HL-60 (cell line): ENCODE measurements around the gene TBL3.

ENCODE experiments used
- DNase-seq, 2 experiments: peaks; one replicate each; pipeline ENCODE4 v3.0.0-alpha.2; 2010 to 2020; ENCODE audit warnings: low read depth in 1 of 2, low spot score in 1 of 2
- H3K27ac ChIP-seq: fragments of 250-450 bp; sonication (Bioruptor Pico); replicated peaks from 2 replicates; pipeline ENCODE4 v1.5.1; 2020; ENCODE audit warnings: mild to moderate bottlenecking, moderate library complexity
- H3K27me3 ChIP-seq: fragments of 250-450 bp; sonication (Bioruptor Pico); 2 replicates; pipeline ENCODE4 v1.5.1; 2021; ENCODE audit warnings: mild to moderate bottlenecking, moderate library complexity; ENCODE audit not compliant: insufficient read depth, poor library complexity, severe bottlenecking
- H3K4me3 ChIP-seq: replicated peaks from 2 replicates; pipeline ENCODE4 v1.5.1; 2011; ENCODE audit warnings: mild to moderate bottlenecking, control low read depth, low read length; ENCODE audit not compliant: insufficient read depth
- CTCF ChIP-seq: IDR thresholded peaks from one replicate; pipeline ENCODE4 v1.5.1; 2011; ENCODE audit warnings: low read length, control low read depth, inconsistent platforms; ENCODE audit not compliant: insufficient read depth
- GABPA ChIP-seq: IDR thresholded peaks from 2 replicates; pipeline ENCODE4 v1.6.1; 2012; ENCODE audit warnings: low read depth
- POLR2AphosphoS5 ChIP-seq: IDR thresholded peaks from 2 replicates; pipeline ENCODE4 v1.6.1; 2012; ENCODE audit warnings: low read depth
- REST ChIP-seq: IDR thresholded peaks from 2 replicates; pipeline ENCODE4 v1.6.1; 2012; ENCODE audit warnings: low read depth; ENCODE audit not compliant: insufficient replicate concordance
- SPI1 ChIP-seq: IDR thresholded peaks from 2 replicates; pipeline ENCODE4 v1.6.1; 2012; ENCODE audit warnings: low read depth, mild to moderate bottlenecking, borderline replicate concordance

The TBL3 gene

DNA sequence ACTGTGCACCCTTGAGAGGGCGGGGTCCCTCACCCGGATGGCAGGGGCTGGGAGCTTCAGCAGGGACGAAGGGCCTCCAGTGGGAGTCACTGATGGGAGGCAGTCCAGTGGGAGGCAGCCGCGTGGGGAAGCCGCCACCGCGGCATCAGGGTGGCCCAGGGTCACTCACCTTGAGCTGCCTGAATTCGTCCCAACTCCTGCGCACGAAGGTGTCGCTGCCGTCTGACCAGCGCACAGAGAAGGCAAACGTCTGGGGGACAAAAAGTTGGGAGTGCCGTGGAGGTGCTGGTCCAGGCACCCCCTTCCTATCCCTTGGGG is 8.9 kb downstream of the TBL3 start:
- TF ChIP-seq SPI1 (no peak), GABPA (no peak), CTCF (no peak), POLR2AphosphoS5 (no peak), REST (no peak)
- no peak overlapping the region for H3K27ac ChIP-seq
- DNase-seq, result no peak
- no peak overlapping the region for H3K4me3 ChIP-seq
- peaks cover 29% of the 10 kb centered on the region for H3K27me3 ChIP-seq

- H3K4me3 ChIP-seq, result no peak within 1 kb of the TSS
- TF ChIP-seq POLR2AphosphoS5 (no peak), REST (no peak), GABPA (no peak), SPI1 (no peak), CTCF (no peak)
- peaks cover 29% of the 10 kb centered on the region for H3K27me3 ChIP-seq
- DNase-seq, result no peak
- no peak within 1 kb of the TSS for H3K27ac ChIP-seq
Measured at GRCh38 chr16:1981398-1981836, 9.6 kb downstream of the TBL3 start, which contains the start of gene NOXO1. TSS of gene NOXO1 (minus strand) at chr16:1981469. CDS start at chr16:1981179, 290 bp downstream.

DNA sequence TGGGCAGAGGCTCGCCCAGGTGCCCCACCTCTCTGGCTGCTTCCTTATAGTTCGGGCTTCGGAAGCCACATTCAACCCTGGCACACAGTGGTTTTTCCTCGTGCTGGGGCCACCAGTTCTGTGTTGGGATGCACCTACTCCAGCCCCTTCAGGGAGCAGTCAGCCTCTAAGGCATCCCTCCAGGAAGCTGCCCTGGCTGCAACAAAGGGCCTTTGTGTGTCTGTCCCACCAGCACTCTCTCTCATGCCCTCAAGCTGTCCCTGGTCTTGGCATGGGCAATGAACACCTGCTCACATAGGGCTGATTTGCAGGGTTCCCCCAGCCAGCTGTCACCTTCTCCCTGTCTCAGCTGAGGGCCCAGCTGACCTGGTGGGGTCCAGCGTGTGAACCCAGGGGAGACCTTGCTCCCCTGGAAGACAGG is 10.2 kb downstream of the TBL3 start:
- TF ChIP-seq REST, result no peak
- TF ChIP-seq CTCF, result no peak
- no peak for TF ChIP-seq SPI1
- Histone ChIP-seq H3K27ac (no peak overlapping the region), H3K27me3 (peaks cover 29% of the 10 kb centered on the region), H3K4me3 (no peak overlapping the region)
- no peak for DNase-seq
